ENCODE measurements around the gene INCENP. TPM values are rescaled to one million over a fixed set of nuclear protein-coding genes. Genes with fewer than 3 reads are reported as not detected.

INCENP gene
- total RNA-seq: 34.9 and 55.5 TPM in 2 replicates

DNA sequence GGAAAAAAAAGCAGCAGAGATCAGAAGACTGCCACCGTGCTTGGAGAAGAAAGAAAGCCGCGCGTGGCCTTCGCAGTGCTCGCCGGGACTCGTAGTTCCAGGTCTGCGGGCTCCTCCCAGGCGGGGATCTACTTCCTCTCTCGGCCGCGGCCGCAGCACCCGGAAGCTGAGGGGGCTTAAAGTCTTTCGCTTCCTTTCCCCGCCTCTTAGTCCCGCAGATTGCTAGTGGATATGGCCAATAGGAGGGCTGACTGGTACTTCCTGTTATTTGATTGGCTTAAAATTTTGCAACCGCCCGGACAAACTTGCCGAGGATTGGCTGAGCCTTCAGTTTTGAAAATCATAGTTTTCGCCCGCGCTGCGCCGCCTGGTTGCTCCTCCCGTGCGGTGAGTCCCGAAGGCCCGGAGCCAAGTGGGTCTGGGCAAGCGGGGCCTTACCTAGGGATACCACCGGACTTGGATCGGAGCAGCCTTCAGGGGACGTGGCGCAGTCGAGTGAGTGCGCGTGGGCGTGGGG is at the start of gene INCENP:
Gene INCENP (plus strand): TSS at position 343 of the 517 bp plus-strand sequence. CDS start 4,151 bp downstream, outside the sequence.

DNA sequence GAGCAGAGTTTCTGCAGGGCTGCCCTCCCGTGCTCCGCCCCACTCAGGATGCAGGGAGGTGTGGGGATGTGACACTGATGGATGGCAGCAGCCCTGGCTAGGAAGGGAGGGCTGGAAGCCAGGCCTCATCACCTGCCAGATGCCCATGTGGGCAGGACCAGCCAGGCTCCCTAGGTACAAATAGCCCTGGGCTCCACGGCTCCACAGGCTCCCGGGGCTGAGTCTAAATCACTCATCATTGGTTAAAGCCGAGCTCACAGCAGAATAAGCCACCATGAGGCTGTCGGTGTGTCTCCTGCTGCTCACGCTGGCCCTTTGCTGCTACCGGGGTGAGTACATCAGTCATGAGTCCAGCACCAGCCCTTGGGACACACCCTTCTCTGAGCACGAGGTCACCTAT is 66.2 kb downstream of the INCENP start, which contains the start of gene SCGB1D1:
Gene SCGB1D1 (plus strand): TSS at position 206 of the 400 bp plus-strand sequence. CDS start 69 bp downstream, at position 275.

Other genes starting within 250 kb of the INCENP start
- gene FADS3, start 232.5 kb upstream of the INCENP start, total RNA-seq: 68.6 and 77.2 TPM in 2 replicates
- 13.5 and 16.5 TPM in 2 replicates for gene RAB3IL1, start 206.4 kb upstream of the INCENP start, total RNA-seq
- 4.1 and 4.8 TPM in 2 replicates for gene BEST1, start 173.7 kb upstream of the INCENP start, total RNA-seq
- 467 and 961 TPM in 2 replicates for gene FTH1, start 156.4 kb upstream of the INCENP start, total RNA-seq
- gene SCGB1D1, start 66.2 kb downstream of the INCENP start, total RNA-seq: not detected in 2 replicates
- not detected in 2 replicates for gene SCGB2A1, start 84.7 kb downstream of the INCENP start, total RNA-seq
- not detected in 2 replicates for gene SCGB1D2, start 118.2 kb downstream of the INCENP start, total RNA-seq
- not detected in 2 replicates for gene SCGB2A2, start 146.1 kb downstream of the INCENP start, total RNA-seq
- not detected in 2 replicates for gene SCGB1D4, start 175.1 kb downstream of the INCENP start, total RNA-seq
- not detected in 2 replicates for gene ASRGL1, start 213.4 kb downstream of the INCENP start, total RNA-seq

Measured in subcutaneous preadipocyte (primary cell).